SH-SY5Y (cell line): ENCODE results near the gene UBR1.

ENCODE experiments used
- GATA2 ChIP-seq: IDR thresholded peaks from 2 replicates; pipeline ENCODE4 v1.6.1; 2011; ENCODE audit warnings: mild to moderate bottlenecking, low read depth, low read length
- GATA3 ChIP-seq: IDR thresholded peaks from 2 replicates; pipeline ENCODE4 v1.6.1; 2011; ENCODE audit warnings: low read depth, mild to moderate bottlenecking, low read length, moderate library complexity

DNA sequence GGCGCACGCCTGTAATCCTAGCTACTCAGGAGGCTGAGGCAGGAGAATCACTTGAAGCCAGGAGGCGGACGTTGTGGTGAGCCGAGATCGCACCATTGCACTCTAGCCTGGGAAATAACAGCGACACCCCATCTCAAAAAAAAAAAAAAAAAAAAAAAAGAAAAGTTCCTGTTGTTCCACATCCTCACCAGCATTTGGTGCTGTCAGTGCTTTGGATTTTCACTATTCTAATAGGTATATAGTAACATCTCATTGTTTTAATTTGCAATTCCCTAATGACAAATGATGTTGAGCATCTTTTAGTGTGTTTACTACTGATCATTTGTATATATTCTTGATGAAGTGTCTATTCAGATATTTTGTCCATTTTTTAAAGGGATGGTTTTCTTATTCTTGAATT lies 24.6 kb downstream of the UBR1 start:
- TF ChIP-seq GATA2 (no peak), GATA3 (no peak)
